Measurements from ENCODE around the gene PRM2.
"Not testable (repeated sequence)": the region's sequence is repeated elsewhere in the genome, so short reads cannot be mapped to it uniquely, and the experiment has no call there.

GRCh38 chr16:11298950-11299547 is 22.8 kb upstream of the PRM2 start:
- not testable (repeated sequence) for TF ChIP-seq CTCF (IDR thresholded peaks at IDR 0.05; ENCODE audit: low read depth, low read length, poor library complexity, severe bottlenecking); EZH2phosphoT487 (IDR thresholded peaks at IDR 0.05; ENCODE audit: borderline replicate concordance, low read length)
